HepG2 (cell line): Measurements from ENCODE around the gene NFATC2. TPM values are rescaled to one million over a fixed set of nuclear protein-coding genes. Genes with fewer than 3 reads are reported as not detected.
A peak's percentile ranks its signal among the peaks of the same experiment; 100 is the strongest.

Experiments
- CEBPG ChIP-seq: IDR thresholded peaks from 2 replicates; pipeline ENCODE4 v1.6.1; 2016
- DNMT1 ChIP-seq: sonication (generic); formaldehyde crosslinking; IDR thresholded peaks from 2 replicates; pipeline ENCODE4 v1.5.1; 2020; ENCODE audit warnings: mild to moderate bottlenecking, missing genetic modification reagents
- FIP1L1 ChIP-seq: fragments of 200-400 bp; formaldehyde crosslinking; IDR thresholded peaks from 2 replicates; pipeline ENCODE4 v1.6.1; 2018; ENCODE audit warnings: low read depth, mild to moderate bottlenecking, low read length, moderate library complexity, borderline replicate concordance; ENCODE audit not compliant: insufficient read depth
- HCFC1 ChIP-seq: fragments of 150-350 bp; IDR thresholded peaks from 2 replicates; pipeline ENCODE4 v1.6.1; 2014; ENCODE audit warnings: low read depth, low read length
- HMG20B ChIP-seq: conservative IDR thresholded peaks from 2 replicates; pipeline ENCODE4 v1.6.1; 2016; ENCODE audit warnings: missing genetic modification reagents, missing compliant biosample characterization
- IKZF4 ChIP-seq: sonication (generic); formaldehyde crosslinking; IDR thresholded peaks from 2 replicates; pipeline ENCODE4 v1.5.1; 2020; ENCODE audit warnings: borderline replicate concordance, mild to moderate bottlenecking, low read depth, missing genetic modification reagents; ENCODE audit errors: not compliant biosample characterization
- KLF6 ChIP-seq: IDR thresholded peaks from 2 replicates; pipeline ENCODE4 v1.8.0; 2016; ENCODE audit warnings: missing biosample characterization, missing genetic modification reagents
- MED8 ChIP-seq: sonication (generic); formaldehyde crosslinking; IDR thresholded peaks from 2 replicates; pipeline ENCODE4 v1.8.1; 2023; ENCODE audit warnings: mild to moderate bottlenecking, missing genetic modification reagents; ENCODE audit not compliant: insufficient replicate concordance
- MXD4 ChIP-seq: IDR thresholded peaks from 2 replicates; pipeline ENCODE4 v1.6.1; 2016; ENCODE audit warnings: mild to moderate bottlenecking, missing biosample characterization, missing genetic modification reagents
- NFYC ChIP-seq: IDR thresholded peaks from 2 replicates; pipeline ENCODE4 v1.6.1; 2016; ENCODE audit warnings: missing genetic modification reagents, missing compliant biosample characterization
- SATB2 ChIP-seq: sonication (generic); formaldehyde crosslinking; IDR thresholded peaks from 2 replicates; pipeline ENCODE4 v1.5.0; 2020; ENCODE audit warnings: missing genetic modification reagents
- SRSF4 ChIP-seq: fragments of 200-400 bp; formaldehyde crosslinking; IDR thresholded peaks from one replicate; pipeline ENCODE4 v1.6.1; 2018; ENCODE audit warnings: mild to moderate bottlenecking, low read depth, low read length, moderate library complexity; ENCODE audit not compliant: poor library complexity, severe bottlenecking
- XBP1 ChIP-seq: sonication (generic); formaldehyde crosslinking; IDR thresholded peaks from 2 replicates; pipeline ENCODE4 v1.5.0; 2020; ENCODE audit warnings: missing genetic modification reagents
- ZNF343 ChIP-seq: sonication (generic); formaldehyde crosslinking; IDR thresholded peaks from 2 replicates; pipeline ENCODE4 v1.4.0; 2020; ENCODE audit warnings: mild to moderate bottlenecking, missing genetic modification reagents
- ZNF7 ChIP-seq: IDR thresholded peaks from 2 replicates; pipeline ENCODE4 v1.6.1; 2016; ENCODE audit warnings: missing biosample characterization, missing genetic modification reagents
- ZNF772 ChIP-seq: sonication (generic); formaldehyde crosslinking; IDR thresholded peaks from 2 replicates; pipeline ENCODE4 v1.5.0; 2020; ENCODE audit warnings: mild to moderate bottlenecking, missing genetic modification reagents
- ZNF782 ChIP-seq: sonication (generic); formaldehyde crosslinking; IDR thresholded peaks from 2 replicates; pipeline ENCODE4 v1.4.0; 2020; ENCODE audit warnings: missing genetic modification reagents, mild to moderate bottlenecking, borderline replicate concordance
- ZSCAN31 ChIP-seq: sonication (generic); formaldehyde crosslinking; IDR thresholded peaks from 2 replicates; pipeline ENCODE4 v1.5.0; 2020; ENCODE audit warnings: low read depth, mild to moderate bottlenecking, missing genetic modification reagents
- polyA plus RNA-seq, 8 experiments: library from polyadenylated mRNA; depleted of rRNA in 3 of 8; stranded (reverse) in 7 of 8; unstranded in 1 of 8; fragments of >200 nt; fragmentation: Illumina TruSeq in 4 of 8; extraction: Trizol in 4 of 8; gene quantifications; 2 replicates each; pipeline versions ENCODE4 v1.2.1 to v1.2.3, GENCODE V29; 2011 to 2016; ENCODE audit warnings: low read depth in 4 of 8, missing spikeins in 1 of 8, mixed read lengths in 1 of 8; ENCODE audit not compliant: insufficient read depth in 1 of 8
- total RNA-seq, 5 experiments: library from RNA; depleted of rRNA; stranded (reverse); fragments of >200 nt; fragmentation: Illumina TruSeq; extraction: Trizol; gene quantifications; 2 replicates each; pipeline ENCODE4 v1.2.3, GENCODE V29; 2016; ENCODE audit warnings: low read depth in 1 of 5
- TF ChIP-seq, protein P1 (sequence below): sonication (generic); formaldehyde crosslinking; IDR thresholded peaks from 2 replicates; pipeline ENCODE4 v1.4.0; 2020; ENCODE audit warnings: missing genetic modification reagents
- TF ChIP-seq, protein P2 (sequence below): sonication (generic); formaldehyde crosslinking; IDR thresholded peaks from 2 replicates; pipeline ENCODE4 v1.4.0; 2020; ENCODE audit warnings: missing genetic modification reagents, borderline replicate concordance
- TF ChIP-seq, protein P3 (sequence below): sonication (generic); formaldehyde crosslinking; IDR thresholded peaks from 2 replicates; pipeline ENCODE4 v1.5.0; 2020; ENCODE audit warnings: missing genetic modification reagents, mild to moderate bottlenecking, borderline replicate concordance
- TF ChIP-seq, protein P4 (sequence below): sonication (generic); formaldehyde crosslinking; IDR thresholded peaks from 2 replicates; pipeline ENCODE4 v1.8.1; 2023; ENCODE audit warnings: mild to moderate bottlenecking, moderate library complexity, missing genetic modification reagents
- TF ChIP-seq, protein P5 (sequence below): sonication (generic); formaldehyde crosslinking; IDR thresholded peaks from 2 replicates; pipeline ENCODE4 v1.8.0; 2023; ENCODE audit warnings: mild to moderate bottlenecking, missing genetic modification reagents

The NFATC2 gene
- total and polyA plus RNA-seq, 2 of the 13 experiments (the other 11 are each of a cell fraction or from before 2014, with no cell fraction given): 1.9 to 3.3 TPM

DNA sequence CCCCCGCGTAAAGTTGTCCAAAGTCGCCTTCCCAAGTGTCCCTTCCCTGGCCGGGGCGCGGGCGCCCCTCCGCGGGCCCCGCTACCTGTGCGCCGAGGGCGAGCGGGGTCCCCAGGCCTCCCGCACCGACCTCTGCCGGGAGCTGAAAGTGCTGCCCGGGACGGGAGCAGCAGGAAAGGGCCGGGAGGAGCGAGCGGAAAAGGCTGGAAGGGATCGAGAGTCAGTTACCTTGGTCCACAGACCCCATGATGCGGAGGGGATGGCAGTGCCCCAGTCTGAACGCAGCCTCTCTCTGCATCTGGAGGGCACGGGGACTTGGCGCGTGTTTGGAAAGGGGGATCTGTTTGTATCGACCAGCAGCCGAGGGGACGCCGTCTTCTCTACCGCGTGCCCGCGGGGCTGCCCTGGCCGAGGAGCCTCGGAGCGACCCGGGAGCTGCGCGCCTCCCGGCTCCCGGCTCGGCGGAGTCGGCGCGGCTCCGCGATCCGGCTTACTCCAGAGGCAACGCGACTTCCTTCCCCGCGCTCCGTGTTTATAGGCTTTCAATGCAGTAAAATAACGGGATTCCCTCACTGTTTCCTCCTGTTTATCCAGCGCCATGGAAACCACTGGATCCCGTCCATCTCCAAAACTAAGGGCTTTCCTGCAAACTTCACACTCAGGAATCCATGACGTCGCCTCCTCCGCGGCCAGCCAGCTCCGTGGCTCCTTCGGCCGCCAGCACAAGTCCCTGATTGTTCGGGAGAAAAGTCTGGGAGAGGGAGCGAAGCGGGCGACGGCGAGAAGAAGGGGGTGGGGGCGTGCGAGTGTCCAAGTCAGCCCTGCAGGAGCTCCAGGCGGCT, 20.0 kb upstream of the NFATC2 start (continued):
- TF ChIP-seq DNMT1 (CRISPR knock-in tag): no peak
- TF ChIP-seq, protein P1, sequence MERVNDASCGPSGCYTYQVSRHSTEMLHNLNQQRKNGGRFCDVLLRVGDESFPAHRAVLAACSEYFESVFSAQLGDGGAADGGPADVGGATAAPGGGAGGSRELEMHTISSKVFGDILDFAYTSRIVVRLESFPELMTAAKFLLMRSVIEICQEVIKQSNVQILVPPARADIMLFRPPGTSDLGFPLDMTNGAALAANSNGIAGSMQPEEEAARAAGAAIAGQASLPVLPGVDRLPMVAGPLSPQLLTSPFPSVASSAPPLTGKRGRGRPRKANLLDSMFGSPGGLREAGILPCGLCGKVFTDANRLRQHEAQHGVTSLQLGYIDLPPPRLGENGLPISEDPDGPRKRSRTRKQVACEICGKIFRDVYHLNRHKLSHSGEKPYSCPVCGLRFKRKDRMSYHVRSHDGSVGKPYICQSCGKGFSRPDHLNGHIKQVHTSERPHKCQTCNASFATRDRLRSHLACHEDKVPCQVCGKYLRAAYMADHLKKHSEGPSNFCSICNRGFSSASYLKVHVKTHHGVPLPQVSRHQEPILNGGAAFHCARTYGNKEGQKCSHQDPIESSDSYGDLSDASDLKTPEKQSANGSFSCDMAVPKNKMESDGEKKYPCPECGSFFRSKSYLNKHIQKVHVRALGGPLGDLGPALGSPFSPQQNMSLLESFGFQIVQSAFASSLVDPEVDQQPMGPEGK (CRISPR knock-in tag): no peak
- no peak for TF ChIP-seq ZNF343
- no peak for TF ChIP-seq SRSF4
- no peak for TF ChIP-seq HMG20B (CRISPR knock-in tag)
- no peak for TF ChIP-seq ZNF7 (CRISPR knock-in tag)
- TF ChIP-seq, protein P2, sequence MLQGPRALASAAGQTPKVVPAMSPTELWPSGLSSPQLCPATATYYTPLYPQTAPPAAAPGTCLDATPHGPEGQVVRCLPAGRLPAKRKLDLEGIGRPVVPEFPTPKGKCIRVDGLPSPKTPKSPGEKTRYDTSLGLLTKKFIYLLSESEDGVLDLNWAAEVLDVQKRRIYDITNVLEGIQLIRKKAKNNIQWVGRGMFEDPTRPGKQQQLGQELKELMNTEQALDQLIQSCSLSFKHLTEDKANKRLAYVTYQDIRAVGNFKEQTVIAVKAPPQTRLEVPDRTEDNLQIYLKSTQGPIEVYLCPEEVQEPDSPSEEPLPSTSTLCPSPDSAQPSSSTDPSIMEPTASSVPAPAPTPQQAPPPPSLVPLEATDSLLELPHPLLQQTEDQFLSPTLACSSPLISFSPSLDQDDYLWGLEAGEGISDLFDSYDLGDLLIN: no peak
- peak; percentile 51 for TF ChIP-seq IKZF4 (CRISPR knock-in tag)
- no peak for TF ChIP-seq XBP1 (CRISPR knock-in tag)
- TF ChIP-seq, protein P3, sequence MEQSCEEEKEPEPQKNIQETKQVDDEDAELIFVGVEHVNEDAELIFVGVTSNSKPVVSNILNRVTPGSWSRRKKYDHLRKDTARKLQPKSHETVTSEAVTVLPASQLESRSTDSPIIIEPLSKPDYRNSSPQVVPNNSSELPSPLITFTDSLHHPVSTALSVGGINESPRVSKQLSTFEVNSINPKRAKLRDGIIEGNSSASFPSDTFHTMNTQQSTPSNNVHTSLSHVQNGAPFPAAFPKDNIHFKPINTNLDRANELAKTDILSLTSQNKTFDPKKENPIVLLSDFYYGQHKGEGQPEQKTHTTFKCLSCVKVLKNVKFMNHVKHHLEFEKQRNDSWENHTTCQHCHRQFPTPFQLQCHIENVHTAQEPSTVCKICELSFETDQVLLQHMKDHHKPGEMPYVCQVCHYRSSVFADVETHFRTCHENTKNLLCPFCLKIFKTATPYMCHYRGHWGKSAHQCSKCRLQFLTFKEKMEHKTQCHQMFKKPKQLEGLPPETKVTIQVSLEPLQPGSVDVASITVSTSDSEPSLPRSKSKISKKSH: no peak; the same call in 1 of the 2 replicates
- TF ChIP-seq MXD4 (CRISPR knock-in tag): no peak; the same call in 1 of the 2 replicates
- no peak for TF ChIP-seq FIP1L1
- TF ChIP-seq, protein P4, sequence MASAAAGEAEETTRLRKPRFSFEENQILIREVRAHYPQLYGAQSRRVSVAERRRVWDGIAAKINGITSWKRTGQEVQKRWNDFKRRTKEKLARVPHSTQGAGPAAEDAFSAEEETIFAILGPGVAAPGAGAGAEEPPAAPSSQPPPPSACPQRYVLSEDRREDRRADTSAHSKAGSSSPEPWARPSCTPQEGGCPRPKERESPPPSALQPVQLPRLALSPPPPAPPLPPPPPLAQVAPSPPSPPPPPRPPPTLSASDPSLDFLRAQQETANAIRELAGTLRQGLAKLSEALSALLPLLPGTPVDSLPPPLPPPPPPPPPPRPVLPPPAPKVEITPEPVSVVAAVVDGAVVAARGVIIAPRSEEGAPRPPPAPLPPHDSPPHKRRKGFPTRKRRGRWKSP (CRISPR knock-in tag): no peak; the same call in 1 of the 2 replicates
- TF ChIP-seq SATB2 (CRISPR knock-in tag): no peak
- no peak for TF ChIP-seq HCFC1
- no peak for TF ChIP-seq CEBPG (CRISPR knock-in tag)
- TF ChIP-seq KLF6 (CRISPR knock-in tag): no peak
- 0 out of 2 replicates have a peak, but pooled peaks have one; percentile 26 for TF ChIP-seq ZSCAN31
- TF ChIP-seq NFYC (CRISPR knock-in tag): no peak
- TF ChIP-seq, protein P5, sequence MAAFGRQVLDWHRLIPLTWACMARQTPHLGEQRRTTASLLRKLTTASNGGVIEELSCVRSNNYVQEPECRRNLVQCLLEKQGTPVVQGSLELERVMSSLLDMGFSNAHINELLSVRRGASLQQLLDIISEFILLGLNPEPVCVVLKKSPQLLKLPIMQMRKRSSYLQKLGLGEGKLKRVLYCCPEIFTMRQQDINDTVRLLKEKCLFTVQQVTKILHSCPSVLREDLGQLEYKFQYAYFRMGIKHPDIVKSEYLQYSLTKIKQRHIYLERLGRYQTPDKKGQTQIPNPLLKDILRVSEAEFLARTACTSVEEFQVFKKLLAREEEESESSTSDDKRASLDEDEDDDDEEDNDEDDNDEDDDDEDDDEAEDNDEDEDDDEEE: no peak
- no peak for TF ChIP-seq MED8 (CRISPR knock-in tag)
- TF ChIP-seq ZNF782: peak; percentile 27; the same call in 1 of the 2 replicates
- 0 out of 2 replicates have a peak, but pooled peaks have one; percentile 45 for TF ChIP-seq ZNF772 (CRISPR knock-in tag)
